Stimulated activated naive CD8-positive, alpha-beta T cell treated with anti-CD3 and anti-CD28 coated beads, Interleukin-15, Interleukin-2, amounts not matched to agents 100 U/mL and 50 U/mL, for 24 hours (primary cell): ENCODE measurements around the gene FCHSD2.
"Not testable (repeated sequence)": the region's sequence is repeated elsewhere in the genome, so short reads cannot be mapped to it uniquely, and the experiment has no call there.

Experiments
- ATAC-seq: fragments of 150-1000 bp; cut with Tn5 transposase; one replicate; pipeline ENCODE4 v1.10.0; 2021
- DNase-seq: peaks from one replicate; pipeline ENCODE4 v3.0.0; 2021

The FCHSD2 gene

GRCh38 chr11:72929256-72929655 is 212.9 kb downstream of the FCHSD2 start:
- ATAC-seq (no peak), DNase-seq (no peak)

- ATAC-seq (no peak), DNase-seq (no peak)
These were observed 214.7 kb downstream of the FCHSD2 start for GRCh38 chr11:72927380-72927779.

GRCh38 chr11:72926076-72926475 is 216.0 kb downstream of the FCHSD2 start:
- DNase-seq (no peak), ATAC-seq (no peak)

GRCh38 chr11:72925656-72926055 is 216.5 kb downstream of the FCHSD2 start:
- DNase-seq (no peak), ATAC-seq (no peak)

- DNase-seq: no peak
- ATAC-seq: no peak
These were observed 217.4 kb downstream of the FCHSD2 start for GRCh38 chr11:72924568-72925190.

GRCh38 chr11:72921028-72921716 is 220.9 kb downstream of the FCHSD2 start:
- ATAC-seq: no peak
- DNase-seq: no peak

- no peak for ATAC-seq
- no peak for DNase-seq
These were observed 222.1 kb downstream of the FCHSD2 start for GRCh38 chr11:72920001-72920400.

- ATAC-seq (no peak), DNase-seq (no peak)
These were observed 223.3 kb downstream of the FCHSD2 start for GRCh38 chr11:72918851-72919250.

GRCh38 chr11:72912253-72912652 is 229.9 kb downstream of the FCHSD2 start:
- DNase-seq (no peak), ATAC-seq (no peak)

GRCh38 chr11:72909558-72910388 is 232.3 kb downstream of the FCHSD2 start:
- ATAC-seq, DNase-seq: not testable (repeated sequence)

- ATAC-seq: no peak
- DNase-seq: no peak
These were observed 234.0 kb downstream of the FCHSD2 start for GRCh38 chr11:72908032-72908676.

- DNase-seq: no peak
- no peak for ATAC-seq
These were observed 238.1 kb downstream of the FCHSD2 start for GRCh38 chr11:72904016-72904415.

GRCh38 chr11:72901374-72901773 is 240.7 kb downstream of the FCHSD2 start:
- no peak for ATAC-seq
- DNase-seq: no peak

GRCh38 chr11:72900013-72900412 is 242.1 kb downstream of the FCHSD2 start:
- DNase-seq (no peak), ATAC-seq (no peak)

GRCh38 chr11:72899238-72899637 is 242.9 kb downstream of the FCHSD2 start:
- DNase-seq (no peak), ATAC-seq (no peak)

- ATAC-seq (no peak), DNase-seq (no peak)
These were observed 244.6 kb downstream of the FCHSD2 start for GRCh38 chr11:72897506-72897905.

GRCh38 chr11:72896431-72896830 is 245.7 kb downstream of the FCHSD2 start:
- ATAC-seq (no peak), DNase-seq (no peak)

GRCh38 chr11:72890881-72891280 is 251.2 kb downstream of the FCHSD2 start:
- DNase-seq: no peak
- ATAC-seq: no peak

- DNase-seq: no peak
- ATAC-seq: no peak
These were observed 255.5 kb downstream of the FCHSD2 start for GRCh38 chr11:72886619-72887018.

- ATAC-seq (no peak), DNase-seq (no peak)
These were observed 256.1 kb downstream of the FCHSD2 start for GRCh38 chr11:72885749-72886609.

- no peak for ATAC-seq
These were observed 266.0 kb downstream of the FCHSD2 start for GRCh38 chr11:72876147-72876546.

GRCh38 chr11:72875736-72876135 is 266.4 kb downstream of the FCHSD2 start:
- ATAC-seq (no peak), DNase-seq (no peak)

More at GRCh38 chr11:72876147-72876546, 266.0 kb downstream of the FCHSD2 start:
- DNase-seq: no peak
